B cell (primary cell): ENCODE results near the gene GATAD2B.

Source experiments
- EZH2 ChIP-seq: IDR thresholded peaks from 2 replicates; pipeline ENCODE4 v1.6.1; 2012; ENCODE audit warnings: borderline replicate concordance, low read depth, mild to moderate bottlenecking, moderate library complexity, low read length; ENCODE audit not compliant: insufficient read depth, poor library complexity, severe bottlenecking
- TF ChIP-seq, protein P1 (sequence below): fragments of 200-600 bp; IDR thresholded peaks from one replicate; pipeline ENCODE4 v1.8.0; 2022; ENCODE audit warnings: antibody characterized with exemption, mild to moderate bottlenecking

GRCh38 chr1:153951183-153951582 is 28.4 kb upstream of the GATAD2B start:
- TF ChIP-seq, protein P1, sequence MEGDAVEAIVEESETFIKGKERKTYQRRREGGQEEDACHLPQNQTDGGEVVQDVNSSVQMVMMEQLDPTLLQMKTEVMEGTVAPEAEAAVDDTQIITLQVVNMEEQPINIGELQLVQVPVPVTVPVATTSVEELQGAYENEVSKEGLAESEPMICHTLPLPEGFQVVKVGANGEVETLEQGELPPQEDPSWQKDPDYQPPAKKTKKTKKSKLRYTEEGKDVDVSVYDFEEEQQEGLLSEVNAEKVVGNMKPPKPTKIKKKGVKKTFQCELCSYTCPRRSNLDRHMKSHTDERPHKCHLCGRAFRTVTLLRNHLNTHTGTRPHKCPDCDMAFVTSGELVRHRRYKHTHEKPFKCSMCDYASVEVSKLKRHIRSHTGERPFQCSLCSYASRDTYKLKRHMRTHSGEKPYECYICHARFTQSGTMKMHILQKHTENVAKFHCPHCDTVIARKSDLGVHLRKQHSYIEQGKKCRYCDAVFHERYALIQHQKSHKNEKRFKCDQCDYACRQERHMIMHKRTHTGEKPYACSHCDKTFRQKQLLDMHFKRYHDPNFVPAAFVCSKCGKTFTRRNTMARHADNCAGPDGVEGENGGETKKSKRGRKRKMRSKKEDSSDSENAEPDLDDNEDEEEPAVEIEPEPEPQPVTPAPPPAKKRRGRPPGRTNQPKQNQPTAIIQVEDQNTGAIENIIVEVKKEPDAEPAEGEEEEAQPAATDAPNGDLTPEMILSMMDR, result no peak
- no peak for TF ChIP-seq EZH2
